Uterus (tissue), 2 donors: ENCODE data around the gene TRAF5.

Experiments
- CTCF ChIP-seq, 4 experiments: fragments of 200-600 bp in 2 of 4; fragments of 450-650 bp in 2 of 4; sonication (generic) in 2 of 4; IDR thresholded peaks; one replicate each; pipeline ENCODE4 v1.5.1; 2016 to 2019; ENCODE audit warnings: antibody characterized with exemption in 4 of 4, mild to moderate bottlenecking in 2 of 4, moderate library complexity in 1 of 4
- POLR2A ChIP-seq, 2 donors: fragments of 450-650 bp; IDR thresholded peaks; one replicate each; pipeline ENCODE4 v1.6.1; 2016; ENCODE audit warnings: antibody characterized with exemption in 2 of 2, mild to moderate bottlenecking in 1 of 2, moderate library complexity in 1 of 2

DNA sequence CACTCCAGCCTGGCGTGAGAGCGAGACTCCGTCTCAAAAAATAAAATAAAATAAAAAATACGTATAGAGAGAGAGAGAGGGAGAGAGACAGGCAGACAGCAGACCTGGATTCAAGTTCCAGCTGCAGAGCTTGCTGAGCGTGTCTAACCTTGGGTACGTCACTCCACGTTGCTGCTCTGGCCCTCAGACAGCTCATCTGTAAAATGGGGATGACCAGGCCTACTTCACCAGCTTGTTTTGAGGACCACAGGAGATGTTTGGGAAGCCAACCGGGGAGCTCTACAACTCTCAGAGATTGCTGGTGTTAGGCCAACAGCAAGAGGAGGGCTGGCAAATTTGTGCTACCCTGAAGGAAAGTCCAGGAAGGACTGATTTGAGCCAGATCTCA lies 499 bp upstream of the TRAF5 start:
- TF ChIP-seq CTCF (IDR thresholded peaks at IDR 0.05): no peak
- no peak for TF ChIP-seq POLR2A (IDR thresholded peaks at IDR 0.05)
